ENCODE measurements around the gene MYO5C. TPM values are rescaled to one million over a fixed set of nuclear protein-coding genes. Genes with fewer than 3 reads are reported as not detected.
A peak's percentile ranks its signal among the peaks of the same experiment; 100 is the strongest.

MYO5C gene
- total RNA-seq, 1 donor from 2014 or later, result 10.3 TPM

- intact Hi-C loops (cut with DNase I), result no loop called here
- H3K9me3 ChIP-seq, result no peaks in the 10 kb centered on the region
- TF ChIP-seq POLR2AphosphoS5 (IDR thresholded peaks at IDR 0.05; ENCODE audit: insufficient read depth in 1 of 2, low read depth in 1 of 2) (no peak), POLR2A (IDR thresholded peaks at IDR 0.05) (no peak), CTCF (IDR thresholded peaks at IDR 0.05) (no peak)
- DNase-seq (ENCODE audit: extremely low spot score in 2 of 2), result peak in 1 of 2 donors; percentile 75
- no peaks in the 10 kb centered on the region for H3K36me3 ChIP-seq
- no peaks in the 10 kb centered on the region for H3K4me1 ChIP-seq
- H3K27ac ChIP-seq, result no peak overlapping the region
- no peak overlapping the region for H3K4me3 ChIP-seq
- no peaks in the 10 kb centered on the region for H3K27me3 ChIP-seq
These were observed 78.4 kb downstream of the MYO5C start for GRCh38 chr15:52217186-52217585.

DNA sequence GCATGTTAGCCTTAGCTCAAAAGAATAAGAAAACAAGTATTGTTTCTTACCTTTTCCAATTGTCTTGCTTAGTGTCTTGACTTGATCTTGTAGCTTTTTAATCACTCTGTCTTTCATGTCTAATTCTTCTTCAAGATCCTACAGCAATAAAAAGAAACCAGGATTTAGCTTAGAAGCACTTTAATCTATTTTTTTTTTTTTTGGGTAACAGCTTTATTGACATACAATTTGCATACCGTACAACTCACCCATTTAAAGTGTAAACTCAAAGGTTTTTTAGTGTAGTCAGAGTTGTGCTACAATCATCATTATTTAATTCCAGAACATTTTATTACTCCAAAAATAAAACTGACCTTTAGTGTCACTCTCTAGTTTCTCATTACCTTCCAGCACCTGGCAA is 81.1 kb downstream of the MYO5C start:
- Histone ChIP-seq H3K4me3 (no peak overlapping the region), H3K9me3 (no peaks in the 10 kb centered on the region), H3K4me1 (no peaks in the 10 kb centered on the region), H3K27me3 (no peaks in the 10 kb centered on the region), H3K36me3 (no peaks in the 10 kb centered on the region), H3K27ac (no peak overlapping the region)
- TF ChIP-seq POLR2AphosphoS5 (IDR thresholded peaks at IDR 0.05; ENCODE audit: insufficient read depth in 1 of 2, low read depth in 1 of 2), result no peak
- no peak for TF ChIP-seq POLR2A (IDR thresholded peaks at IDR 0.05)
- no peak for TF ChIP-seq CTCF (IDR thresholded peaks at IDR 0.05)
- no peak for DNase-seq (ENCODE audit: extremely low spot score in 2 of 2)
- intact Hi-C loops (cut with DNase I), result no loop called here

DNA sequence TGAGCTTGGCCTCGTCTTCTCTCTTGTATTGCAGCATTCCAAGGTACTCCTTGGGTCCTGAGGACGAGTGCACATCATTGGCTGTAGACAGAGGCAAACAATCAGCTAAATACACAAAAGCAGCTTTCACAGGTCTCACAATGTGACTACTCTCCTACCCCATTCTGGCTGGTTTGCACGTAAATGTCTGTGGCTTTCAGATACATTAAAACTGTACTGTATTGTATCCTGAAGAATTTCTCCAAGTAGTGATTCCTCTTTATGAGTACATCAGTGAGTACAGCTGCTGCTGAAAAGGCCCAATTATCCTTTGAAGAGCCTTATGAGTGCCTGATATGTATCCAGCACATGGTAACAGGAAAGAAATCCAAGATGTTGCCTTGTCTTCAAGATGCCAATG is 82.4 kb downstream of the MYO5C start:
- no peak for TF ChIP-seq POLR2A (IDR thresholded peaks at IDR 0.05)
- TF ChIP-seq CTCF (IDR thresholded peaks at IDR 0.05), result no peak
- TF ChIP-seq POLR2AphosphoS5 (IDR thresholded peaks at IDR 0.05; ENCODE audit: insufficient read depth in 1 of 2, low read depth in 1 of 2), result no peak
- H3K36me3 ChIP-seq, result no peaks in the 10 kb centered on the region
- H3K9me3 ChIP-seq, result no peaks in the 10 kb centered on the region
- H3K4me3 ChIP-seq, result no peak overlapping the region
- H3K27me3 ChIP-seq, result no peaks in the 10 kb centered on the region
- intact Hi-C loops (cut with DNase I), result no loop called here
- no peak overlapping the region for H3K27ac ChIP-seq
- no peaks in the 10 kb centered on the region for H3K4me1 ChIP-seq
- DNase-seq (ENCODE audit: extremely low spot score in 2 of 2), result no peak

GRCh38 chr15:52208306-52208946 is 87.2 kb downstream of the MYO5C start:
- Histone ChIP-seq H3K27ac (no peak overlapping the region), H3K27me3 (no peaks in the 10 kb centered on the region), H3K4me1 (no peaks in the 10 kb centered on the region), H3K9me3 (no peaks in the 10 kb centered on the region), H3K4me3 (no peak overlapping the region), H3K36me3 (no peaks in the 10 kb centered on the region)
- DNase-seq (ENCODE audit: extremely low spot score in 2 of 2), result no peak
- intact Hi-C loops (cut with DNase I), result no loop called here
- peak in 2 of 3 experiments; percentile 40 to 43 for TF ChIP-seq CTCF (IDR thresholded peaks at IDR 0.05)
- no peak for TF ChIP-seq POLR2AphosphoS5 (IDR thresholded peaks at IDR 0.05; ENCODE audit: insufficient read depth in 1 of 2, low read depth in 1 of 2)

DNA sequence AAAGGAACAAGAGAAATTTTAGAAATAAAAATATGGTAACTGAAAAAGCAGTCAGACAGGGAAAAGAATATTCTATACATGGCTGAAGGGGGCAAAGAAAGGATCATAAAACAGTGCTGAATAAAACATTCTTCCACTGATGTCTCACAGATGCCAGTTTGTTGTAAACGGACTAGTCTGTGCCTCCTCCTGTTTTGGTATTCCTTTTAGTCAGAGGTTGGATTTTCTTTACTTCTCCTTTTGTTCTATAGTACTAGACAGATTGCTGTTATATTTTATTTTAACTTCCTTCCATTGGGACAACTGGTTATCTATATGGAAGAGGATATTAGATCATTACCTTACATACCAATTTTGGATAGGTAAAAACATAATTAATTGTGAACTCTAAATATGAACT is 88.4 kb downstream of the MYO5C start:
- intact Hi-C loops (cut with DNase I), result no loop called here
- Histone ChIP-seq H3K9me3 (no peaks in the 10 kb centered on the region), H3K4me1 (no peaks in the 10 kb centered on the region), H3K27ac (no peak overlapping the region), H3K36me3 (no peaks in the 10 kb centered on the region), H3K27me3 (no peaks in the 10 kb centered on the region), H3K4me3 (no peak overlapping the region)
- no peak for DNase-seq (ENCODE audit: extremely low spot score in 2 of 2)
- TF ChIP-seq CTCF (IDR thresholded peaks at IDR 0.05) (no peak), POLR2A (IDR thresholded peaks at IDR 0.05) (no peak), POLR2AphosphoS5 (IDR thresholded peaks at IDR 0.05; ENCODE audit: insufficient read depth in 1 of 2, low read depth in 1 of 2) (no peak)

Data from vagina (tissue), 2 donors.